ENCODE results near the gene TMCO4. TPM values are rescaled to one million over a fixed set of nuclear protein-coding genes. Genes with fewer than 3 reads are reported as not detected.

Gene TMCO4
- total and polyA plus RNA-seq, 2 of the 8 experiments (the other 6 are each of a cell fraction or from before 2014, with no cell fraction given), result 3.0 to 3.1 TPM

GRCh38 chr1:19680644-19681043 is 119.1 kb downstream of the TMCO4 start:
- no peaks in the 10 kb centered on the region for H3K79me2 ChIP-seq (ENCODE audit: control insufficient read depth in 1 of 2, insufficient read depth in 2 of 2, low read length in 2 of 2)
- H3K79me1 ChIP-seq (ENCODE audit: low read depth, low read length), result no peaks in the 10 kb centered on the region
- no peak overlapping the region for H2BK12ac ChIP-seq (ENCODE audit: low read depth, low read length)
- no peak overlapping the region for H3K9ac ChIP-seq (replicated peaks in 1 of 4; ENCODE audit: extremely low read depth in 1 of 4, low read depth in 3 of 4, low read length in 3 of 4)
- H3K36me3 ChIP-seq (ENCODE audit: control insufficient read depth in 2 of 4, insufficient read depth in 4 of 4, low read length in 3 of 4), result no peaks in the 10 kb centered on the region
- FAIRE-seq (no peak), DNase-seq (ENCODE audit: low read depth in 1 of 2, low spot score in 2 of 2) (no peak)
- no peak overlapping the region for H3K14ac ChIP-seq (ENCODE audit: insufficient read length)
- H2BK5ac ChIP-seq (ENCODE audit: low read depth, low read length), result no peak overlapping the region
- no peak overlapping the region for H3K4ac ChIP-seq (replicated peaks; ENCODE audit: insufficient read length, low read depth, low read length)
- no peaks in the 10 kb centered on the region; the same call in 1 of the 2 replicates for H3K23me2 ChIP-seq (ENCODE audit: low read depth, low read length)
- no peak overlapping the region for H3K56ac ChIP-seq (replicated peaks; ENCODE audit: insufficient read length, low read depth, low read length)
- H4K8ac ChIP-seq (ENCODE audit: extremely low read depth, insufficient read depth, low read length), result no peak overlapping the region
- 83% methylated on average over 7 of the region's 7 CpGs; no CpG with 5 or more reads in 1 of the 2 experiments for WGBS, 2 experiments (ENCODE audit: extremely low coverage in 1 of 2, insufficient coverage in 1 of 2, insufficient read length in 1 of 2, insufficient replicate concordance in 2 of 2, low coverage in 1 of 2, low lambda C conversion rate in 2 of 2, missing lambda C conversion rate in 1 of 2)
- no peak overlapping the region for H3K18ac ChIP-seq (ENCODE audit: extremely low read depth, low read length)
- no peak overlapping the region for H4K91ac ChIP-seq (replicated peaks; ENCODE audit: insufficient read length, low read length)
- H3K27ac ChIP-seq (ENCODE audit: low read depth, low read length), result no peak overlapping the region
- no peak overlapping the region for H3K23ac ChIP-seq (ENCODE audit: insufficient read length)
- no peaks in the 10 kb centered on the region for H3K27me3 ChIP-seq (replicated peaks in 1 of 4; ENCODE audit: control insufficient read depth in 3 of 4, extremely low read depth in 1 of 4, insufficient read depth in 3 of 4, low read length in 3 of 4)
- H2AFZ ChIP-seq (ENCODE audit: low read length), result no peak overlapping the region
- H2BK20ac ChIP-seq (ENCODE audit: low read length), result no peak overlapping the region
- H3K4me1 ChIP-seq (replicated peaks in 1 of 4; ENCODE audit: control insufficient read depth in 3 of 4, insufficient read depth in 4 of 4, low read length in 3 of 4), result peaks cover 0 to 11% (median 3%) of the 10 kb centered on the region in 4 experiments; a peak in 2 of 7 replicates
- H4K20me1 ChIP-seq (replicated peaks in 1 of 2; ENCODE audit: control insufficient read depth in 1 of 2, insufficient read depth in 2 of 2, low read length in 2 of 2), result peaks cover 0 to 3% of the 10 kb centered on the region in 2 experiments
- TF ChIP-seq YY1 (IDR thresholded peaks at IDR 0.05; ENCODE audit: low read depth, low read length) (0 out of 2 replicates have a peak, but pooled peaks have one; percentile 10), MAX (IDR thresholded peaks at IDR 0.05) (peak; percentile 38; the same call in 1 of the 2 replicates), SIN3A (conservative IDR thresholded peaks at IDR 0.05 in 1 of 2, IDR thresholded peaks at IDR 0.05 in 1 of 2; ENCODE audit: low read depth in 1 of 2, low read length in 2 of 2) (peak; percentile 38 to 64; a peak in 1 of 4 replicates)
- TF ChIP-seq, protein P1, sequence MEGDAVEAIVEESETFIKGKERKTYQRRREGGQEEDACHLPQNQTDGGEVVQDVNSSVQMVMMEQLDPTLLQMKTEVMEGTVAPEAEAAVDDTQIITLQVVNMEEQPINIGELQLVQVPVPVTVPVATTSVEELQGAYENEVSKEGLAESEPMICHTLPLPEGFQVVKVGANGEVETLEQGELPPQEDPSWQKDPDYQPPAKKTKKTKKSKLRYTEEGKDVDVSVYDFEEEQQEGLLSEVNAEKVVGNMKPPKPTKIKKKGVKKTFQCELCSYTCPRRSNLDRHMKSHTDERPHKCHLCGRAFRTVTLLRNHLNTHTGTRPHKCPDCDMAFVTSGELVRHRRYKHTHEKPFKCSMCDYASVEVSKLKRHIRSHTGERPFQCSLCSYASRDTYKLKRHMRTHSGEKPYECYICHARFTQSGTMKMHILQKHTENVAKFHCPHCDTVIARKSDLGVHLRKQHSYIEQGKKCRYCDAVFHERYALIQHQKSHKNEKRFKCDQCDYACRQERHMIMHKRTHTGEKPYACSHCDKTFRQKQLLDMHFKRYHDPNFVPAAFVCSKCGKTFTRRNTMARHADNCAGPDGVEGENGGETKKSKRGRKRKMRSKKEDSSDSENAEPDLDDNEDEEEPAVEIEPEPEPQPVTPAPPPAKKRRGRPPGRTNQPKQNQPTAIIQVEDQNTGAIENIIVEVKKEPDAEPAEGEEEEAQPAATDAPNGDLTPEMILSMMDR (IDR thresholded peaks at IDR 0.05; ENCODE audit: control extremely low read depth in 1 of 3, insufficient read depth in 1 of 3, low read depth in 1 of 3, low read length in 3 of 3), result no peak
- H3K4me2 ChIP-seq (ENCODE audit: insufficient read depth in 1 of 2, low read depth in 2 of 2, low read length in 2 of 2), result no peak overlapping the region
- H4K5ac ChIP-seq (ENCODE audit: insufficient read length, low read depth, low read length), result no peak overlapping the region
- H2BK120ac ChIP-seq (replicated peaks; ENCODE audit: low read depth, low read length), result no peak overlapping the region
- H2AK5ac ChIP-seq (ENCODE audit: low read depth, low read length), result no peak overlapping the region
- POLR2A ChIA-PET (ENCODE audit: partially characterized antibody), result interaction anchor here (1.4 kb wide), 1 partner anchor 17 kb away, joined by 3 read pairs; no protein-coding TSS in a partner anchor
- no peaks in the 10 kb centered on the region for H3K9me3 ChIP-seq (ENCODE audit: insufficient read depth in 2 of 2, low read depth in 1 of 2, low read length in 1 of 2)
- CTCF ChIA-PET (ENCODE audit: partially characterized antibody), result interaction anchor here (0.6 to 4.1 kb wide), 6 partner anchors 9 to 726 kb away, joined by 3 to 26 read pairs (median 10); no protein-coding TSS in a partner anchor
- H2BK15ac ChIP-seq (ENCODE audit: low read length), result no peak overlapping the region
- H3K4me3 ChIP-seq (ENCODE audit: extremely low read depth in 1 of 4, insufficient read depth in 2 of 4, low read depth in 3 of 4, low read length in 4 of 4), result no peak overlapping the region

Measured in H1 (cell line).